PC-9 (cell line): Measurements from ENCODE around the gene KIF6.

Experiments used
- CTCF ChIP-seq: fragments of 200-600 bp; sonication (generic); conservative IDR thresholded peaks from 2 replicates; pipeline ENCODE4 v1.6.1; 2017; ENCODE audit warnings: mixed run types, antibody characterized with exemption, mild to moderate bottlenecking, moderate library complexity
- EZH2 ChIP-seq: fragments of 200-600 bp; sonication (generic); IDR thresholded peaks from 2 replicates; pipeline ENCODE4 v1.8.0; 2017; ENCODE audit warnings: antibody characterized with exemption, low read depth

DNA sequence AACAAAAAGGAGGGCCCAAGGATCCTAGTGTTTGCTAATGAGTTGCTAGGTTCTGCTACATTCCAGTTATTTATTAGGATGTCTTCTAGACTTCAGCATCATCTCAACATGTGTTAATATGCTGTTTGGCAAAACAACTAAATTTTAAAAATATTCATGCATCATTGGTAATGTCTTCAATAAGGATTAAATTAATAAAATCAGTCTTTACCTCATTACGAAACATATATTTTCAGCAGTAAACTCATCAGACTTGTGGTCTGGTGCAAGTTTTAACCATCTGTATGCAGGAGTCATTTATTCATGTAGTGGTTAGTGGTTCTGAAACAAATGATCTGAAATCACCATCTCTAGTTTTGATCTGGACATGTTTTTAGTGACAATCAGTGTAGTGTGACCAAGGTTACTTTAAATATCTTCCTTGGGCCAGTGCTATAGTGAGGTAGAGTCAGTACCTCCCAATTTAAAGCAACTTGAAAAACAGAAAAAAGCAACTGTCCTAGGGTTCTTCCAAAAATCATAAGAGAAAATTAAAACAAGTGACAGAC is 317.7 kb downstream of the KIF6 start:
- TF ChIP-seq CTCF (no peak), EZH2 (no peak)
